ENCODE results near the gene RBM20.
A peak's percentile ranks its signal among the peaks of the same experiment; 100 is the strongest.
"Not testable (repeated sequence)": the region's sequence is repeated elsewhere in the genome, so short reads cannot be mapped to it uniquely, and the experiment has no call there.

Gene RBM20

GRCh38 chr10:110649347-110650264 is 5.5 kb downstream of the RBM20 start:
- DNase-seq = no peak

DNA sequence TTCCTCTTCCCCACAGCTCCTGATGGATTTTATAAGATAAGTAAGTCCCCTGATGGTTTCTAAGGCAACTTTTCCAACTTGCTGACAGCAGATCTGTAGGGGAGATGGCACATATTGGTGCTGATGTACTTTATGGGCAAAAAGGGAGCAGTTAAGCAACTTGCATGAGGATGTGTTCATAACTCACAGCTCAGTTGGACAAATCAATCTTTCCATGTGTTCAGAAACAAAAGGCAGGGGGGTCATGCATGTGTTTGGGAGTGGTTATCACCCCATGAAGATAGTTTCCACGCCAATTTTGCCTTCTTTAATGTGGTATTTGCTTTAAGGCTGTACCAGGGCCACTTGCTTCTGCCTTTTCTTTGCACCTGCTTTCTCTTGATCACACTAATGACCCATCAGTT is 6.1 kb downstream of the RBM20 start:
- no peak for DNase-seq

- no peak for DNase-seq
Observed at GRCh38 chr10:110651044-110651958, 7.2 kb downstream of the RBM20 start.

DNA sequence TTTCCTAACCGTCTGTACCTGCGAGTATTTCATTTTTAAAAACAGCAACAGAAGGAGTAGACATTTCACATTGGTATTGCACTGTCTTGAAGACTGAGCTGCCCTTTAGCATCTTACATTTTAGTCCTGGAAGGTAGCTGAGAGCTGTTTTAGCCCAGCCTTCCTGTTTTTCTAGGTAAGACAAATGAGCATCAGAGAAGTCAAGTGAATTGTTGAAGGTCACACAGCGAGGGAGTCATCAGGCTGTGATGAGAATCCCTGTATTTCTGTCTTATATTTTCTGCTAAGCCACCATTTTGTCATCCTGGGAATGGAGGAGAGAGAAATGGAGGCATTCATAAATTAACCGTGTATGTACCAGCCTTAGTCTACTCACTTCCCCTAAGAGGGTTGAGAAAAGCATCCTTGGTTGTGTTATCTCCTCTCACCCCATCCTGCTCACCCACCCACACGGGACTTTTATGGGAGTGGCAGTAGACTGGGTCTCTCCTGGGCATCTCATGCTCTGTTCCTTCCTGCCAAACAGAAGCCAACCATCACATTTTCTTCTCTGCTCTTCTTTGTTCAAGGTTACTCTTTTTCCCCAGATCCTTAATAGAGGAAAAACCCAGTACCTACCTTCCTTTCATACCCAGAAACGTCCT is 8.5 kb downstream of the RBM20 start:
- no peak for DNase-seq

GRCh38 chr10:110655320-110655719 is 11.2 kb downstream of the RBM20 start:
- no peak for DNase-seq

DNA sequence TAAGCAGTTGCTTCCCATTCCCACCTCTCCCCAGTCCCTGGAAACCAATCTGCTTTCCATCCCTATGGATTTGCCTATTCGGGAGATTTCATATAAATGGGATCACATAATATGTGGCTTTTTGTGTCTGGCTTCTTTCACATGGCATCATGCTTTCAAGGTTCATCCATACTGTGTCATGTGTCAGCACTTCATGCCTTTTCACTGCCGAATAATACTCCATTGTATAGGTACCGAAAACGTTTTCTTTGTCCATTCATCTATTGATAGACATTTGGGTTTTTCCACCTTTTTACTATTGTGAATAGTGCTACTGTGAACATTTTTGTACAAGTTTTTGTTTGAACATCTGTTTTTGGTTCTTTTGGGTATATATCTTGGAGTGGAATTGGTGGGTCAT is 12.5 kb downstream of the RBM20 start:
- DNase-seq = no peak

DNA sequence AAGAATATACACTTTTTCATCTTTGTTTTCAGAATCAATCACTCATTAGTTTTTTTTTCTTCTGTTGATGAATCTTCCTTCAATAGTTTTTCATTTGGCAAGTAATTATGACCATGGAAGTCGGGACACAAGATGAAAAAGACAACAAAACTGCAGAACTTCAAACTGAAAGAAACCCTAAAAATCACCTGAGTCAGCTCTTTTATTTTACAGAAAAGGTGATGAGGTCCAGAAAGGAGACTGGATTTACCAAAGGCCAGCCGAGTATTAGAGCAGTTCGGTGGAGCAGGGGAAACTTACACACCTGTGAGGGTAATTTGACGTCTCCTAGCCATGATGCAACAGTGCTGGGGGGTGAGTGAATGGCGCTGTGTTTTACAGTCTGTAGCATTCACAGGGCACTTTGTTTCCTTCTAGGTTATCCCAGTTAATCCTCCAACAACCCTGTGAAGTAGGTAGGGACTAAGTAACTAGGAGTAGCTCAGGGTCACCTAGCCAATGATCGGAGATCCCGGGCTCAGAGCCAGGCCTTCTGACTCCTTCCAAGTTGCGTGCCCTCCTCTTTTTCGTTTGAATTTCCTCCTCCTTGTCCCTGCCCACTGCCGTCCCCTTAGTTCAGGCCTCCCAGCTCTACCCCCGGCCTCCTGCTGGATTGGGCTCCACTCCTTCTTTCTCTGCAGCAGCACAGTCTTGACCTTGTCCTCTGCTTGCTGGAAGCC is 14.0 kb downstream of the RBM20 start:
- no peak for DNase-seq

GRCh38 chr10:110659558-110659957 is 15.4 kb downstream of the RBM20 start:
- DNase-seq = no peak

DNA sequence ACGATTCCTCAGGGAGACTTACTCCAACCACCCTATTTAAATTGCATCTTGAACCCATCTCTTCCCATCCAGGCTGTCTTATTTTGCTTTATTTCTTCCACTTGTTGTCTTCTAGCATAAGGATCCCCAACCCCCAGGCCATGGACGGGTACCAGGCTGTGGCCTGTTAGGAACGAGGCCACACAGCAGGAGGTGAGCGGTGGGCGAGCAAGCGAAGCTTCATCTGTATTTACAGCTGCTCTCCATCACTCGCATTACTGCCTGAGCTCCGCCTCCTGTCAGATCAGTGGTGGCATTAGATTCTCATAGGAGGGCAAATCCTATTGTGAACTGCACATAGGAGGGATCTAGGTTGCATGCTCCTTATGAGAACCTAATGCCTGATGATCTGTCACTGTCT is 16.2 kb downstream of the RBM20 start:
- not testable (repeated sequence) for DNase-seq

GRCh38 chr10:110661292-110661691 is 17.2 kb downstream of the RBM20 start:
- no peak for DNase-seq

- no peak for DNase-seq
Observed at GRCh38 chr10:110664483-110665420, 20.6 kb downstream of the RBM20 start.

DNA sequence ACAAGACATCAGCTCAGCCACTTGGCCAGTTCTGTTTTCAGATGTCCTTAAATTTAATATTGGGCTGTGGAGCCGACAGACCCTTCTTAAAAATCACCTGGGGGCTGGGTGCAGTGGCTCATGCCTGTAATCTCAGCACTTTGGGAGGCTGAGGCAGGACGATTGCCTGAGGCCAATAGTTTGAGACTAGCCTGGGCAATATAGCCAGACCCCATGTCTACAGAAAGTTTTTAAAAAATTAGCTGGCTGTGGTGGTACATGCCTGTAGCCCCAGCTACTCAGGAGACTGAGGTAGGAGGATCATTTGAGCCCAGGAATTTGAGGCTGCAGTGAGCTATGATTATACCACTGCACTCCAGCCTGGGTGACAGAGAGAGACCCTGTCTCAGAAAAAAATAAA is 22.1 kb downstream of the RBM20 start:
- not testable (repeated sequence) for DNase-seq

- no peak for DNase-seq
Observed at GRCh38 chr10:110666673-110667072, 22.5 kb downstream of the RBM20 start.

- no peak for DNase-seq
Observed at GRCh38 chr10:110667620-110668343, 23.6 kb downstream of the RBM20 start.

GRCh38 chr10:110668443-110668842 is 24.3 kb downstream of the RBM20 start:
- DNase-seq = no peak

DNA sequence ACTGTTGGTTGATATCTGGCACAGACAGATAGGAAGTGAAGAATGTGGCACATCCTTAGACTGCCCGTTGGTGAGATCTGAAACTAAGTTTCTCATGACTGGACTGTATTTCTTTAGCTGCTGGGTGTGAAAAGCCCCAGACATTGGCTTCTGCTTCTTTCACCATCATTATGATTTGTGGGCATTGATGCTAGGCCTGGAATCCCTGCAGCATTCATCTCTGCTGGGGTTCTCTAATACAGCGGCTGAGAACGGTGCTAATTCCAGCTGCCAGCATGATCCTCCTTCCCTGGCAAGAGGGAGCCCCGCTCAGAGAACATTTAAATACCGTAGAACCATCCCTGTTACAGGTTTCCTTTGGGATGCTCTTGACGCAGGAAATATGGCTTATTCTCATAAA is 26.2 kb downstream of the RBM20 start:
- DNase-seq = no peak

DNA sequence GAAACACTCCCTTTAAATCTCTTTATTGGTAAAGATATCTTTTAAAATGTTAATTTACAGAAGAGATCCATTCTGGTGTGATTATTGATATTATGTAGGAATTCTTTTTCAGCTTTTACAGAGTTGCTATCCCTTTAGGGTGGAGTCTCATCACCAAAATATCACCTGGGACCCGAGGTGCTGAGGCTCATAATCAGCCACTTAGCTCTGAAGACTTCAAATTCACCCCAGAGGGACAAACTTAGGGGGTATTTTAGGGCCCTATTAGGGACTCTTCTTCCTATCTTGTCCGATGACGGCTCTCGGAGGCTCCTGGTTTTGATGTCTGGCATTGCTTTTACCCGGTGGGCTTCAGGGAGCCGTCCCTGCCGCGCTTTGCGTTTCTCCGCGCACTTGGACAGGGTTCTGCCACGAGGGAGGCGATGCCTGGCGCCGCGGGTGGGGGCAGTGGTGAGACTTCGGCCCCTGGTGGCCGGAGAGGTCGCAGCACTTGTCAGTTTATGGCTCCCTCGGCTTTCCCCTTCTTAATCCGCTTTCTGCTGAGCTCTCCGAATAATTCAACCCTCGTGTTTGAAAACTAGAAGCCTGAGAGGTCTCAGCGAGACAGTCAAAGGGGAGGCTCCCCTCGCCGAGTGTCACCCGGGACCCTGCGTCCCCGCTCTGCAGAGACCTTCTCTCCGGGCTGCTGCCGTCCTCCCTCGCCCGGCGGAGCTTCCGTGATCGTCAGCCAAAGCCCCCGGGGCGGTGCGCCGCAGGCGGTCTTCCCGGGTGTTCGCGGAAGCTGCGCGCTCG is 27.8 kb downstream of the RBM20 start:
- peak; percentile 68 for DNase-seq

DNA sequence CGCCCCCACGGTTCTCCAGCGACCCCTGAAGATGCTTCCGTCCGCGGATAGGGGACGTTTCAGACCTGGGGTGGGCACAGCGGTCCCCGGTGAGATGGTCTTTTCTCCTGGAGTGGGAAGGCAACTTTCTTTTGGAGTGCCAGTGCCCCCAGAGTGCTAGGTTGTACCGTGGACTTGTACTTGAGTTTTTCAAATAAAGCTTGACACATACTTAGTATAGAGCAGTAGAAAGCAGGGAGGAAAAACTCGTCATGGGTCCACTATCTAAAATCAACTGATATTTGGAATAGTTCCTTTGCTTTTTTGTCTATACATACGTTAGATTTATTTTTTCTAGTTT is 28.4 kb downstream of the RBM20 start:
- DNase-seq = no peak

GRCh38 chr10:110676016-110676415 is 31.9 kb downstream of the RBM20 start:
- no peak for DNase-seq
